Liver (tissue), 3 donors: ENCODE measurements around the gene PGAM1.
"Not testable (repeated sequence)": the region's sequence is repeated elsewhere in the genome, so short reads cannot be mapped to it uniquely, and the experiment has no call there.

Source experiments
- EGR1 ChIP-seq, 2 donors: IDR thresholded peaks; 2 replicates each; pipeline ENCODE4 v1.6.1; 2016 to 2018; ENCODE audit warnings: antibody characterized with exemption in 2 of 2, low read depth in 2 of 2
- FOXA1 ChIP-seq: IDR thresholded peaks from 2 replicates; pipeline ENCODE4 v1.6.1; 2016; ENCODE audit warnings: antibody characterized with exemption
- GABPA ChIP-seq, 2 donors: IDR thresholded peaks in 1 of 2; conservative IDR thresholded peaks in 1 of 2; 2 replicates each; pipeline ENCODE4 v1.6.1; 2016; ENCODE audit warnings: antibody characterized with exemption in 2 of 2, mild to moderate bottlenecking in 1 of 2, moderate library complexity in 1 of 2
- NR2F2 ChIP-seq: IDR thresholded peaks from 2 replicates; pipeline ENCODE4 v1.6.1; 2016; ENCODE audit warnings: antibody characterized with exemption
- RAD21 ChIP-seq, 2 donors: IDR thresholded peaks; 2 replicates each; pipeline ENCODE4 v1.6.1; 2016; ENCODE audit warnings: antibody characterized with exemption in 2 of 2, mild to moderate bottlenecking in 2 of 2
- REST ChIP-seq: IDR thresholded peaks from 2 replicates; pipeline ENCODE4 v1.6.1; 2016; ENCODE audit warnings: antibody characterized with exemption, mild to moderate bottlenecking
- RXRA ChIP-seq, 2 donors: IDR thresholded peaks; 2 replicates each; pipeline ENCODE4 v1.6.1; 2017 to 2018; ENCODE audit warnings: antibody characterized with exemption in 2 of 2, mild to moderate bottlenecking in 1 of 2
- SP1 ChIP-seq: IDR thresholded peaks from 2 replicates; pipeline ENCODE4 v1.6.1; 2018; ENCODE audit warnings: antibody characterized with exemption, mild to moderate bottlenecking
- TAF1 ChIP-seq: conservative IDR thresholded peaks from 2 replicates; pipeline ENCODE4 v1.6.1; 2016; ENCODE audit warnings: antibody characterized with exemption, mild to moderate bottlenecking
- YY1 ChIP-seq: IDR thresholded peaks from 2 replicates; pipeline ENCODE4 v1.6.1; 2016; ENCODE audit warnings: antibody characterized with exemption, mild to moderate bottlenecking
- TF ChIP-seq, protein P1 (sequence below): fragments of 150-350 bp; IDR thresholded peaks from 2 replicates; pipeline ENCODE4 v1.5.1; 2017; ENCODE audit warnings: improper control_type of control experiment, low read depth, low read length; ENCODE audit not compliant: missing input control
- TF ChIP-seq, protein P2 (sequence below): IDR thresholded peaks from 2 replicates; pipeline ENCODE4 v1.6.1; 2016; ENCODE audit warnings: antibody characterized with exemption
- TF ChIP-seq, protein P3 (sequence below): IDR thresholded peaks from 2 replicates; pipeline ENCODE4 v1.6.1; 2016; ENCODE audit warnings: antibody characterized with exemption
- donor health status: healthy.
- donor health status: healthy.

- TF ChIP-seq, protein P1, sequence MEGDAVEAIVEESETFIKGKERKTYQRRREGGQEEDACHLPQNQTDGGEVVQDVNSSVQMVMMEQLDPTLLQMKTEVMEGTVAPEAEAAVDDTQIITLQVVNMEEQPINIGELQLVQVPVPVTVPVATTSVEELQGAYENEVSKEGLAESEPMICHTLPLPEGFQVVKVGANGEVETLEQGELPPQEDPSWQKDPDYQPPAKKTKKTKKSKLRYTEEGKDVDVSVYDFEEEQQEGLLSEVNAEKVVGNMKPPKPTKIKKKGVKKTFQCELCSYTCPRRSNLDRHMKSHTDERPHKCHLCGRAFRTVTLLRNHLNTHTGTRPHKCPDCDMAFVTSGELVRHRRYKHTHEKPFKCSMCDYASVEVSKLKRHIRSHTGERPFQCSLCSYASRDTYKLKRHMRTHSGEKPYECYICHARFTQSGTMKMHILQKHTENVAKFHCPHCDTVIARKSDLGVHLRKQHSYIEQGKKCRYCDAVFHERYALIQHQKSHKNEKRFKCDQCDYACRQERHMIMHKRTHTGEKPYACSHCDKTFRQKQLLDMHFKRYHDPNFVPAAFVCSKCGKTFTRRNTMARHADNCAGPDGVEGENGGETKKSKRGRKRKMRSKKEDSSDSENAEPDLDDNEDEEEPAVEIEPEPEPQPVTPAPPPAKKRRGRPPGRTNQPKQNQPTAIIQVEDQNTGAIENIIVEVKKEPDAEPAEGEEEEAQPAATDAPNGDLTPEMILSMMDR: not testable (repeated sequence)
- TF ChIP-seq RAD21 (IDR thresholded peaks at IDR 0.05); REST; GABPA (IDR thresholded peaks at IDR 0.05 in 1 of 2, conservative IDR thresholded peaks at IDR 0.05 in 1 of 2); YY1; TAF1; NR2F2; FOXA1; EGR1 (IDR thresholded peaks at IDR 0.05; ENCODE audit: low read depth in 2 of 2); RXRA (IDR thresholded peaks at IDR 0.05); SP1: not testable (repeated sequence)
- TF ChIP-seq, protein P2, sequence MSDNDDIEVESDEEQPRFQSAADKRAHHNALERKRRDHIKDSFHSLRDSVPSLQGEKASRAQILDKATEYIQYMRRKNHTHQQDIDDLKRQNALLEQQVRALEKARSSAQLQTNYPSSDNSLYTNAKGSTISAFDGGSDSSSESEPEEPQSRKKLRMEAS: not testable (repeated sequence)
- TF ChIP-seq, protein P3, sequence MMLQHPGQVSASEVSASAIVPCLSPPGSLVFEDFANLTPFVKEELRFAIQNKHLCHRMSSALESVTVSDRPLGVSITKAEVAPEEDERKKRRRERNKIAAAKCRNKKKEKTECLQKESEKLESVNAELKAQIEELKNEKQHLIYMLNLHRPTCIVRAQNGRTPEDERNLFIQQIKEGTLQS: not testable (repeated sequence)
These were observed 19.5 kb upstream of the PGAM1 start for GRCh38 chr10:97406483-97406882.
